ENCODE measurements around the gene ABCD3. TPM values are rescaled to one million over a fixed set of nuclear protein-coding genes. Genes with fewer than 3 reads are reported as not detected.
"Not testable (repeated sequence)": the region's sequence is repeated elsewhere in the genome, so short reads cannot be mapped to it uniquely, and the experiment has no call there.

Gene ABCD3
- total RNA-seq, 2 donors from 2014 or later, result 35.5 to 38.5 TPM

DNA sequence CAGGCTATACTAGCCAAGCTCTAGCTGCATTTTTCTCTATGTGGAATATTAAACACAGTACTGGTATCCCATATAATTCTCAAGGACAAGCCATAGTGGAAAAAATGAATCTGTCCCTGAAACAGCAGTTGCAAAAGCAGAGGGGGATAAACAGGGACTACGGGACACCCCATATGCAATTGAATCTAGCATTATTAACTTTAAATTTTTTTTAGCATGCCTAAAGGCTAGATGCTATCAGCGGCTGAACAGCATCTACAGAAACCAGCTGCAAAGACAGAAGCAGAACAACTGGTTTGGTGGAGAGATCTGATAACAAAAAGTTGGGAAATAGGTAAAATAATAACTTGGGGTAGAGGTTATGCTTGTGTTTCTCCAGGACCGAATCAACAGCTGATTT lies 30.6 kb downstream of the ABCD3 start:
- intact Hi-C loops (cut with DNase I); H3K9me3 ChIP-seq; H3K4me1 ChIP-seq (replicated peaks); H3K36me3 ChIP-seq; H3K27me3 ChIP-seq (replicated peaks; ENCODE audit: insufficient read depth); DNase-seq (ENCODE audit: low spot score); H3K27ac ChIP-seq; H3K4me3 ChIP-seq: not testable (repeated sequence)
- WGBS, result 98% methylated on average over 3 of the region's 3 CpGs

GRCh38 chr1:94456736-94457135 lies 38.5 kb downstream of the ABCD3 start:
- Histone ChIP-seq H3K4me3 (no peak overlapping the region), H3K4me1 (replicated peaks) (no peaks in the 10 kb centered on the region), H3K9me3 (no peaks in the 10 kb centered on the region), H3K27me3 (replicated peaks; ENCODE audit: insufficient read depth) (no peaks in the 10 kb centered on the region), H3K36me3 (no peaks in the 10 kb centered on the region), H3K27ac (no peak overlapping the region)
- intact Hi-C loops (cut with DNase I), result no loop called here
- TF ChIP-seq, protein P1, sequence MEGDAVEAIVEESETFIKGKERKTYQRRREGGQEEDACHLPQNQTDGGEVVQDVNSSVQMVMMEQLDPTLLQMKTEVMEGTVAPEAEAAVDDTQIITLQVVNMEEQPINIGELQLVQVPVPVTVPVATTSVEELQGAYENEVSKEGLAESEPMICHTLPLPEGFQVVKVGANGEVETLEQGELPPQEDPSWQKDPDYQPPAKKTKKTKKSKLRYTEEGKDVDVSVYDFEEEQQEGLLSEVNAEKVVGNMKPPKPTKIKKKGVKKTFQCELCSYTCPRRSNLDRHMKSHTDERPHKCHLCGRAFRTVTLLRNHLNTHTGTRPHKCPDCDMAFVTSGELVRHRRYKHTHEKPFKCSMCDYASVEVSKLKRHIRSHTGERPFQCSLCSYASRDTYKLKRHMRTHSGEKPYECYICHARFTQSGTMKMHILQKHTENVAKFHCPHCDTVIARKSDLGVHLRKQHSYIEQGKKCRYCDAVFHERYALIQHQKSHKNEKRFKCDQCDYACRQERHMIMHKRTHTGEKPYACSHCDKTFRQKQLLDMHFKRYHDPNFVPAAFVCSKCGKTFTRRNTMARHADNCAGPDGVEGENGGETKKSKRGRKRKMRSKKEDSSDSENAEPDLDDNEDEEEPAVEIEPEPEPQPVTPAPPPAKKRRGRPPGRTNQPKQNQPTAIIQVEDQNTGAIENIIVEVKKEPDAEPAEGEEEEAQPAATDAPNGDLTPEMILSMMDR (IDR thresholded peaks at IDR 0.05), result no peak
- TF ChIP-seq POLR2A (IDR thresholded peaks at IDR 0.05), result no peak
- TF ChIP-seq POLR2AphosphoS5 (IDR thresholded peaks at IDR 0.05), result no peak
- WGBS, result 81% methylated on average over 2 of the region's 2 CpGs
- no peak for DNase-seq (ENCODE audit: low spot score)

DNA sequence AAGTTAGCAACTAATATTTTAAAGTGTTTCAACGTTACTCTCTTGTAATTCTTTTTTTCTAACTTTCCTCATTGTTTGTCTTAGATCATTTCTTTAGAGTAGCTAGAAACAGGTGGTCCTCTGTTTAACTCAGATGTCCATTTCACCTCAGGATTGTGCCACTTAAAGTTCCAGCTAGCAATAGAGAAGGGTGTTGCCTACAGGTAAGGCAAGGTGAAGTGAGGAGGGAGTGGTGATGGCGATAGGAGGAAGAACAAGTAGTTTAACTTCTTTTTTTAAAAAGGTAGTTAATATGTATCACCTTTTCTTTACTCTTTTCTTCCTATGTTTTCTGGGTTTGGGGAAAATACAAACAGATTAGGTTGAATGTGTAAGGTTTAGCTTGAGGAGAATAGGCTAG lies 44.4 kb downstream of the ABCD3 start:
- Histone ChIP-seq H3K4me3 (no peak overlapping the region), H3K4me1 (replicated peaks) (no peaks in the 10 kb centered on the region), H3K27me3 (replicated peaks; ENCODE audit: insufficient read depth) (no peaks in the 10 kb centered on the region), H3K36me3 (no peaks in the 10 kb centered on the region), H3K27ac (no peak overlapping the region), H3K9me3 (no peaks in the 10 kb centered on the region)
- intact Hi-C loops (cut with DNase I), result loop anchor here (10.0 kb wide), 2 partner anchors 128 to 438 kb away; no protein-coding TSS in a partner anchor
- no peak for DNase-seq (ENCODE audit: low spot score)
- TF ChIP-seq, protein P1 (IDR thresholded peaks at IDR 0.05), result no peak
- no peak for TF ChIP-seq POLR2AphosphoS5 (IDR thresholded peaks at IDR 0.05)
- WGBS, result 78% methylated on average over 2 of the region's 2 CpGs

DNA sequence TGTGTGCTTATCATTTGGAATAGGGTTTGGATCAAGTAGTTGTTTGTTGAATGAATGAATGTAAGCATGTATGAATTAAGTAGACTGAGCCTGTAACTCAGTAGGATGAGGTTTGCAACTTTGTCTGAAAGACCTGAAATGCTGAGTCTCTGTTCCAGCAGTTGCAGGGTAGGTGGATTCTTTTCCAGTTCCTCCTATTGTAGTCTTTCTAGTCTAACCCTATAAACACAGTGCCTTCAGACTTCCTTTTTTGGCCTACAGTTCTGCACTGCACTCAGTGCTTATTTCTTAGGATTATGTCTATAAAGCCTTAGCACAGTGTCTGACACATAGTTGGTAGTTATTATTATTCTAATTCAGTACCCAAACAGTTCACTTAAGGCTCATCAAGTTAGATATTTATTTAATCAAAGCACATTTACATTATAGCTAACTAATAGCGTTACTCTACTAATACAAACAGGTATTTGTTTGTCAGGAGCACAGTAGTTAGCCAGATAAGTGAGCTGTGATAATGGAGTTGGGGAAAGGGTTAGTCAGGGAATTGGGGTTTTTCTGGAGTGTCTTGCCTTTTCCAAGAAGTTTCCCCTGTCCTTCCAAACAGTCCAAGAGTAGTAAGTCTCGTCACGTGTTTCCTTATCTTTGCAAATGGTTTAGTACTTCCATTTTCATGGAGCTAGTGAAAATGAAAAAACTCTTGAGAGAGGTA lies 45.0 kb downstream of the ABCD3 start:
- no peak for DNase-seq (ENCODE audit: low spot score)
- TF ChIP-seq POLR2AphosphoS5 (IDR thresholded peaks at IDR 0.05) (no peak), POLR2A (IDR thresholded peaks at IDR 0.05) (no peak)
- TF ChIP-seq, protein P1 (IDR thresholded peaks at IDR 0.05), result no peak
- 73% methylated on average over 3 of the region's 3 CpGs for WGBS
- intact Hi-C loops (cut with DNase I), result loop anchor here (10.0 kb wide), 2 partner anchors 128 to 438 kb away; no protein-coding TSS in a partner anchor
- Histone ChIP-seq H3K27me3 (replicated peaks; ENCODE audit: insufficient read depth) (no peaks in the 10 kb centered on the region), H3K27ac (no peak overlapping the region), H3K4me1 (replicated peaks) (no peaks in the 10 kb centered on the region), H3K4me3 (no peak overlapping the region), H3K36me3 (no peaks in the 10 kb centered on the region), H3K9me3 (no peaks in the 10 kb centered on the region)

DNA sequence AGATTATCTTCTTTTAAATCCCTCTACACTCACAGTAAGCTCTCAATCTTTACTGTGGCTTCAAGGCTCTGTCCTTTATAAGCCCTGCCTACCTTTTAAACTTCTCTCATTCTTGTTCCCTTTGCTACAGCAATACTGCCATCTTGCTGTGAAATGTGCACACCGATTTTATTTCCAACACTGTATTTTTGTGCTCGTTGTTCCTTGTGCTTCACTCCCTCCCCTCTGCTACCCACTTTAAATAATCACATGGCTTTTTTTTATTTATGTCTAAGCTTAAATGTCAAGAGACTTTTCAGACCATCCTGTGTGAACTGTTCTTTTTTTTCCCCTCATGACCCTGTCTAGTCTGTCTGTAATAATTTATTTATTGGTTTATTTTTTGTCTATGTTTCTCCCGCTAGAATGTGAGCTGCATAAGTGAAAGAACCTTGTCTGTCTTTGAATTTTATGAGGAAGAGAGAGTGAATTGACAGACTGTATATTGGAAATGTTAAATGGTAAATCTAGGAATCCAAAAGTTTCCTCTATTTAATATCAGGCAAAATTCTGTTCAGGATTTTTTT lies 45.7 kb downstream of the ABCD3 start:
- no peaks in the 10 kb centered on the region for H3K4me1 ChIP-seq (replicated peaks)
- intact Hi-C loops (cut with DNase I), result loop anchor here (10.0 kb wide), 2 partner anchors 129 to 439 kb away; no protein-coding TSS in a partner anchor
- no peak overlapping the region for H3K4me3 ChIP-seq
- no peaks in the 10 kb centered on the region for H3K36me3 ChIP-seq
- H3K27ac ChIP-seq, result no peak overlapping the region
- DNase-seq (ENCODE audit: low spot score), result peak; percentile 27
- no peaks in the 10 kb centered on the region for H3K9me3 ChIP-seq
- no peak for TF ChIP-seq POLR2A (IDR thresholded peaks at IDR 0.05)
- peak; percentile 41 for TF ChIP-seq POLR2AphosphoS5 (IDR thresholded peaks at IDR 0.05)
- TF ChIP-seq, protein P1 (IDR thresholded peaks at IDR 0.05), result peak in 3 of 4 experiments; percentile 48 to 65 (median 63)
- no peaks in the 10 kb centered on the region for H3K27me3 ChIP-seq (replicated peaks; ENCODE audit: insufficient read depth)
- 64% methylated on average over 3 of the region's 3 CpGs for WGBS
